SH-SY5Y (cell line): ENCODE measurements around the gene RFC2.

Experiments
- GATA2 ChIP-seq: IDR thresholded peaks from 2 replicates; pipeline ENCODE4 v1.6.1; 2011; ENCODE audit warnings: mild to moderate bottlenecking, low read depth, low read length
- GATA3 ChIP-seq: IDR thresholded peaks from 2 replicates; pipeline ENCODE4 v1.6.1; 2011; ENCODE audit warnings: low read depth, mild to moderate bottlenecking, low read length, moderate library complexity

DNA sequence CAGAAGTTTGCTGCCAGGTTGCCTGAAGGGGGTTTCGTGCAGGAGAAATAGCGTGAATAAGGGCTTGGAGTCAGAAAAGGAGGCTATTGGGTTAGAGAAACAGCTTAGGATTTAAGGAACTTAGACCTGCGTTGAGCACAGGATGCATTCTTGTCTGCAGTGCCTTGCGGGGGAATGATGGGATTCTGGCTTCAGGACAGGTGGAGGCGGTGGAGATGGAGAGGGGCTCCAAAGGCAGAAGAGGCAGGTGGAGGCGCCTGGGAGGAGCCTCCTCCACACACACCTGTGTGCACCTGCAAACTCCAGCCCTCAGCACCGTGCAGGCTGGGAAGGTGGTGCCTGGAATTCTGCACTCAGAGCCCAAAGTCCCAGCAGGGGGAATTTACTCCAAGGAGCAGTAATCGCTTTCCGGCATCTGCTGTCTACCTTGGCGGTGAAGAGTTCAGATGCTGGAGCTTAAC is 36.8 kb upstream of the RFC2 start:
- TF ChIP-seq GATA3: no peak
- TF ChIP-seq GATA2: no peak
